HepG2 (cell line): ENCODE measurements around the gene MAST1. TPM values are rescaled to one million over a fixed set of nuclear protein-coding genes. Genes with fewer than 3 reads are reported as not detected.

ENCODE experiments used
- ARNTL ChIP-seq: sonication (generic); formaldehyde crosslinking; IDR thresholded peaks from 2 replicates; pipeline ENCODE4 v1.4.0; 2020; ENCODE audit warnings: mild to moderate bottlenecking, missing genetic modification reagents
- HDAC6 ChIP-seq: fragments of 200-600 bp; sonication (generic); IDR thresholded peaks from 2 replicates; pipeline ENCODE4 v1.7.0; 2017; ENCODE audit warnings: mild to moderate bottlenecking, antibody characterized with exemption, low read length, low read depth
- HNF4G ChIP-seq, 2 experiments: sonication (generic) in 1 of 2; formaldehyde crosslinking in 1 of 2; IDR thresholded peaks; 2 replicates each; pipeline versions ENCODE4 v1.4.0 to v1.6.1; 2011 to 2020; ENCODE audit warnings: borderline replicate concordance in 2 of 2, low read depth in 2 of 2, mild to moderate bottlenecking in 2 of 2, low read length in 1 of 2, missing genetic modification reagents in 1 of 2, moderate library complexity in 1 of 2
- MNT ChIP-seq: fragments of 450-650 bp; IDR thresholded peaks from 2 replicates; pipeline ENCODE4 v1.6.1; 2016
- ONECUT2 ChIP-seq: sonication (generic); formaldehyde crosslinking; IDR thresholded peaks from 2 replicates; pipeline ENCODE4 v1.4.0; 2020; ENCODE audit warnings: missing genetic modification reagents
- TSC22D2 ChIP-seq: sonication (generic); formaldehyde crosslinking; IDR thresholded peaks from 2 replicates; pipeline ENCODE4 v1.5.1; 2020; ENCODE audit warnings: missing genetic modification reagents, mild to moderate bottlenecking, borderline replicate concordance
- ZBTB2 ChIP-seq: sonication (generic); formaldehyde crosslinking; IDR thresholded peaks from 2 replicates; pipeline ENCODE4 v1.8.0; 2022; ENCODE audit warnings: low read depth, missing genetic modification reagents
- ZNF563 ChIP-seq: sonication (generic); formaldehyde crosslinking; IDR thresholded peaks from 2 replicates; pipeline ENCODE4 v1.8.0; 2022; ENCODE audit warnings: mild to moderate bottlenecking, moderate library complexity, missing genetic modification reagents
- ZNF597 ChIP-seq: sonication (generic); formaldehyde crosslinking; IDR thresholded peaks from 2 replicates; pipeline ENCODE4 v1.5.0; 2020; ENCODE audit warnings: missing genetic modification reagents
- ZNF780A ChIP-seq: sonication (generic); formaldehyde crosslinking; IDR thresholded peaks from 2 replicates; pipeline ENCODE4 v1.8.0; 2022; ENCODE audit warnings: mild to moderate bottlenecking, missing genetic modification reagents, moderate library complexity
- polyA plus RNA-seq, 8 experiments: library from polyadenylated mRNA; depleted of rRNA in 3 of 8; stranded (reverse) in 7 of 8; unstranded in 1 of 8; fragments of >200 nt; fragmentation: Illumina TruSeq in 4 of 8; extraction: Trizol in 4 of 8; gene quantifications; 2 replicates each; pipeline versions ENCODE4 v1.2.1 to v1.2.3, GENCODE V29; 2011 to 2016; ENCODE audit warnings: low read depth in 4 of 8, missing spikeins in 1 of 8, mixed read lengths in 1 of 8; ENCODE audit not compliant: insufficient read depth in 1 of 8
- total RNA-seq, 5 experiments: library from RNA; depleted of rRNA; stranded (reverse); fragments of >200 nt; fragmentation: Illumina TruSeq; extraction: Trizol; gene quantifications; 2 replicates each; pipeline ENCODE4 v1.2.3, GENCODE V29; 2016; ENCODE audit warnings: low read depth in 1 of 5
- TF ChIP-seq, protein P1 (sequence below): IDR thresholded peaks from 2 replicates; pipeline ENCODE4 v1.6.1; 2016; ENCODE audit warnings: low read depth, missing genetic modification reagents, missing compliant biosample characterization
- TF ChIP-seq, protein P2 (sequence below): sonication (generic); formaldehyde crosslinking; IDR thresholded peaks from 2 replicates; pipeline ENCODE4; 2020; ENCODE audit warnings: missing genetic modification reagents, mild to moderate bottlenecking, borderline replicate concordance
- TF ChIP-seq, protein P3 (sequence below): sonication (generic); formaldehyde crosslinking; IDR thresholded peaks from 2 replicates; pipeline ENCODE4 v1.4.0; 2020; ENCODE audit warnings: missing genetic modification reagents

The MAST1 gene
- total and polyA plus RNA-seq, 2 of the 13 experiments (the other 11 are each of a cell fraction or from before 2014, with no cell fraction given) = 0.73 to 4.7 TPM

DNA sequence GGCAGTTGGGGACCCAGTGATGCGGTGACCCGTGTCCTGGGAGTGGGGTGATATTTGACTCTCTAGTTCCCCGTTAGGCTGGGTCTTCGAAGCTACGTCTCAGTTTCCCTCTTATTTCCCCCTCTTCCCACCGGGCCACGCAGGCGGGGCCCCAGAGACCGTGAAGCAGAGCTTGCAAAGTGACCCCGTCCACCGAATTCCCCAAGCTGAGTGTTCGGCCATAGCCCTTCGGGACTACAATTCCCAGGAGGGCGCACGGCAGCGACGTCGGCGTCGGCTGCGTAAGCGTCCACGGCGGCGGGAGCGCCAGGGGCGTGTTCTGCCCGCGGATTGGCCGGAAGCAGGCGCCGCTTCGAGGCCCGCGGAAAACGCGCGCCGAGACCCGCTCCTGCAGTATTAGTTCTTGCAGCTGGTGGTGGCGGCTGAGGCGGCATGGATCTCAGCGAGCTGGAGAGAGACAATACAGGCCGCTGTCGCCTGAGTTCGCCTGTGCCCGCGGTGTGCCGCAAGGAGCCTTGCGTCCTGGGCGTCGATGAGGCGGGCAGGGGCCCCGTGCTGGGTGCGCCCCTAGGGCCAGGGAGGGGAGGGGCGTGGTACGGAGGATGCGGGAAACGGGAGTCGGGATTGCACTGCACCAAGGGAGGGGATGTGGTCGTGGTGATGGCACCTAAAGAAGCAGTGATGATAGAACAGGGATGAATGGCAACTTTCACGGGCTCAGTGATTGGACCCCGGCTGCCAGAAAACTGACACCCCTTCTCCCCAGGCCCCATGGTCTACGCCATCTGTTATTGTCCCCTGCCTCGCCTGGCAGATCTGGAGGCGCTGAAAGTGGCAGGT lies 31.9 kb upstream of the MAST1 start, which contains the start of gene RNASEH2A (continued):
- TF ChIP-seq HDAC6 (no peak), ZNF563 (CRISPR knock-in tag) (peak; percentile 73; the same call in 1 of the 2 replicates), TSC22D2 (CRISPR knock-in tag) (peak; percentile 76; the same call in 1 of the 2 replicates), ZBTB2 (CRISPR knock-in tag) (peak; percentile 74; the same call in 1 of the 2 replicates), ARNTL (CRISPR knock-in tag) (0 out of 2 replicates have a peak, but pooled peaks have one; percentile 45), ZNF597 (no peak), HNF4G (IDR thresholded peaks at IDR 0.05; ENCODE audit: borderline replicate concordance, low read depth, low read length) (no peak), HNF4G (CRISPR knock-in tag; IDR thresholded peaks at IDR 0.05; ENCODE audit: borderline replicate concordance, low read depth) (no peak), MNT (no peak; the same call in 1 of the 2 replicates), ONECUT2 (CRISPR knock-in tag) (peak; percentile 12; the same call in 1 of the 2 replicates), ZNF780A (CRISPR knock-in tag) (0 out of 2 replicates have a peak, but pooled peaks have one; percentile 47)
- TF ChIP-seq, protein P1, sequence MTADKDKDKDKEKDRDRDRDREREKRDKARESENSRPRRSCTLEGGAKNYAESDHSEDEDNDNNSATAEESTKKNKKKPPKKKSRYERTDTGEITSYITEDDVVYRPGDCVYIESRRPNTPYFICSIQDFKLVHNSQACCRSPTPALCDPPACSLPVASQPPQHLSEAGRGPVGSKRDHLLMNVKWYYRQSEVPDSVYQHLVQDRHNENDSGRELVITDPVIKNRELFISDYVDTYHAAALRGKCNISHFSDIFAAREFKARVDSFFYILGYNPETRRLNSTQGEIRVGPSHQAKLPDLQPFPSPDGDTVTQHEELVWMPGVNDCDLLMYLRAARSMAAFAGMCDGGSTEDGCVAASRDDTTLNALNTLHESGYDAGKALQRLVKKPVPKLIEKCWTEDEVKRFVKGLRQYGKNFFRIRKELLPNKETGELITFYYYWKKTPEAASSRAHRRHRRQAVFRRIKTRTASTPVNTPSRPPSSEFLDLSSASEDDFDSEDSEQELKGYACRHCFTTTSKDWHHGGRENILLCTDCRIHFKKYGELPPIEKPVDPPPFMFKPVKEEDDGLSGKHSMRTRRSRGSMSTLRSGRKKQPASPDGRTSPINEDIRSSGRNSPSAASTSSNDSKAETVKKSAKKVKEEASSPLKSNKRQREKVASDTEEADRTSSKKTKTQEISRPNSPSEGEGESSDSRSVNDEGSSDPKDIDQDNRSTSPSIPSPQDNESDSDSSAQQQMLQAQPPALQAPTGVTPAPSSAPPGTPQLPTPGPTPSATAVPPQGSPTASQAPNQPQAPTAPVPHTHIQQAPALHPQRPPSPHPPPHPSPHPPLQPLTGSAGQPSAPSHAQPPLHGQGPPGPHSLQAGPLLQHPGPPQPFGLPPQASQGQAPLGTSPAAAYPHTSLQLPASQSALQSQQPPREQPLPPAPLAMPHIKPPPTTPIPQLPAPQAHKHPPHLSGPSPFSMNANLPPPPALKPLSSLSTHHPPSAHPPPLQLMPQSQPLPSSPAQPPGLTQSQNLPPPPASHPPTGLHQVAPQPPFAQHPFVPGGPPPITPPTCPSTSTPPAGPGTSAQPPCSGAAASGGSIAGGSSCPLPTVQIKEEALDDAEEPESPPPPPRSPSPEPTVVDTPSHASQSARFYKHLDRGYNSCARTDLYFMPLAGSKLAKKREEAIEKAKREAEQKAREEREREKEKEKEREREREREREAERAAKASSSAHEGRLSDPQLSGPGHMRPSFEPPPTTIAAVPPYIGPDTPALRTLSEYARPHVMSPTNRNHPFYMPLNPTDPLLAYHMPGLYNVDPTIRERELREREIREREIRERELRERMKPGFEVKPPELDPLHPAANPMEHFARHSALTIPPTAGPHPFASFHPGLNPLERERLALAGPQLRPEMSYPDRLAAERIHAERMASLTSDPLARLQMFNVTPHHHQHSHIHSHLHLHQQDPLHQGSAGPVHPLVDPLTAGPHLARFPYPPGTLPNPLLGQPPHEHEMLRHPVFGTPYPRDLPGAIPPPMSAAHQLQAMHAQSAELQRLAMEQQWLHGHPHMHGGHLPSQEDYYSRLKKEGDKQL = no peak
- TF ChIP-seq, protein P2, sequence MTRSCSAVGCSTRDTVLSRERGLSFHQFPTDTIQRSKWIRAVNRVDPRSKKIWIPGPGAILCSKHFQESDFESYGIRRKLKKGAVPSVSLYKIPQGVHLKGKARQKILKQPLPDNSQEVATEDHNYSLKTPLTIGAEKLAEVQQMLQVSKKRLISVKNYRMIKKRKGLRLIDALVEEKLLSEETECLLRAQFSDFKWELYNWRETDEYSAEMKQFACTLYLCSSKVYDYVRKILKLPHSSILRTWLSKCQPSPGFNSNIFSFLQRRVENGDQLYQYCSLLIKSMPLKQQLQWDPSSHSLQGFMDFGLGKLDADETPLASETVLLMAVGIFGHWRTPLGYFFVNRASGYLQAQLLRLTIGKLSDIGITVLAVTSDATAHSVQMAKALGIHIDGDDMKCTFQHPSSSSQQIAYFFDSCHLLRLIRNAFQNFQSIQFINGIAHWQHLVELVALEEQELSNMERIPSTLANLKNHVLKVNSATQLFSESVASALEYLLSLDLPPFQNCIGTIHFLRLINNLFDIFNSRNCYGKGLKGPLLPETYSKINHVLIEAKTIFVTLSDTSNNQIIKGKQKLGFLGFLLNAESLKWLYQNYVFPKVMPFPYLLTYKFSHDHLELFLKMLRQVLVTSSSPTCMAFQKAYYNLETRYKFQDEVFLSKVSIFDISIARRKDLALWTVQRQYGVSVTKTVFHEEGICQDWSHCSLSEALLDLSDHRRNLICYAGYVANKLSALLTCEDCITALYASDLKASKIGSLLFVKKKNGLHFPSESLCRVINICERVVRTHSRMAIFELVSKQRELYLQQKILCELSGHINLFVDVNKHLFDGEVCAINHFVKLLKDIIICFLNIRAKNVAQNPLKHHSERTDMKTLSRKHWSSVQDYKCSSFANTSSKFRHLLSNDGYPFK = peak; percentile 85; the same call in 1 of the 2 replicates
- TF ChIP-seq, protein P3, sequence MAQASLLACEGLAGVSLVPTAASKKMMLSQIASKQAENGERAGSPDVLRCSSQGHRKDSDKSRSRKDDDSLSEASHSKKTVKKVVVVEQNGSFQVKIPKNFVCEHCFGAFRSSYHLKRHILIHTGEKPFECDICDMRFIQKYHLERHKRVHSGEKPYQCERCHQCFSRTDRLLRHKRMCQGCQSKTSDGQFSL (CRISPR knock-in tag) = no peak
